ENCODE results near the gene KCTD16.

The KCTD16 gene

GRCh38 chr5:144170276-144171024 lies at the start of gene KCTD16, which contains the start of gene YIPF5:
Gene KCTD16 (plus strand): TSS chr5:144170873.
Gene YIPF5 (minus strand): TSS chr5:144170659. CDS start chr5:144169955, 704 bp downstream.
- Histone ChIP-seq H3K4me3 (peak within 1 kb of the TSS; percentile 81), H3K9me3 (no peaks in the 10 kb centered on the region), H3K4me1 (peaks cover 15% of the 10 kb centered on the region), H3K27me3 (ENCODE audit: low read depth) (no peaks in the 10 kb centered on the region; the same call in 1 of the 2 replicates), H3K36me3 (replicated peaks) (peaks cover 9% of the 10 kb centered on the region; the same call in 1 of the 2 replicates)
- peak; percentile 95 to 96 for DNase-seq (ENCODE audit: low spot score in 2 of 2)
- in situ Hi-C loops (cut with MboI; ENCODE audit: low sequenced_read_pairs): no loop called here

GRCh38 chr5:144121577-144121976 lies 49.1 kb upstream of the KCTD16 start:
- DNase-seq (ENCODE audit: low spot score in 2 of 2): no peak
- H3K36me3 ChIP-seq (replicated peaks): no peaks in the 10 kb centered on the region
- in situ Hi-C loops (cut with MboI; ENCODE audit: low sequenced_read_pairs): no loop called here
- no peaks in the 10 kb centered on the region for H3K27me3 ChIP-seq (ENCODE audit: low read depth)
- H3K4me3 ChIP-seq: no peak overlapping the region
- H3K9me3 ChIP-seq: no peaks in the 10 kb centered on the region
- peaks cover 8% of the 10 kb centered on the region for H3K4me1 ChIP-seq

- no peaks in the 10 kb centered on the region for H3K9me3 ChIP-seq
- in situ Hi-C loops (cut with MboI; ENCODE audit: low sequenced_read_pairs): no loop called here
- H3K4me3 ChIP-seq: no peak overlapping the region
- H3K27me3 ChIP-seq (ENCODE audit: low read depth): no peaks in the 10 kb centered on the region
- DNase-seq (ENCODE audit: low spot score in 2 of 2): no peak
- peaks cover 8% of the 10 kb centered on the region for H3K4me1 ChIP-seq
- H3K36me3 ChIP-seq (replicated peaks): no peaks in the 10 kb centered on the region
Measured at GRCh38 chr5:144122081-144122480, 48.6 kb upstream of the KCTD16 start.

- Histone ChIP-seq H3K27me3 (ENCODE audit: low read depth) (no peaks in the 10 kb centered on the region), H3K36me3 (replicated peaks) (no peaks in the 10 kb centered on the region), H3K4me3 (no peak overlapping the region), H3K9me3 (no peaks in the 10 kb centered on the region), H3K4me1 (peaks cover 8% of the 10 kb centered on the region)
- DNase-seq (ENCODE audit: low spot score in 2 of 2): no peak
- in situ Hi-C loops (cut with MboI; ENCODE audit: low sequenced_read_pairs): no loop called here
Measured at GRCh38 chr5:144122641-144123040, 48.0 kb upstream of the KCTD16 start.

- no peak overlapping the region for H3K4me3 ChIP-seq
- H3K36me3 ChIP-seq (replicated peaks): no peaks in the 10 kb centered on the region
- H3K4me1 ChIP-seq: peaks cover 8% of the 10 kb centered on the region
- in situ Hi-C loops (cut with MboI; ENCODE audit: low sequenced_read_pairs): no loop called here
- no peaks in the 10 kb centered on the region for H3K27me3 ChIP-seq (ENCODE audit: low read depth)
- DNase-seq (ENCODE audit: low spot score in 2 of 2): peak; percentile 9 to 22
- H3K9me3 ChIP-seq: no peaks in the 10 kb centered on the region
Measured at GRCh38 chr5:144125163-144125726, 45.4 kb upstream of the KCTD16 start.

- no peak for DNase-seq (ENCODE audit: low spot score in 2 of 2)
- Histone ChIP-seq H3K4me3 (no peak overlapping the region), H3K9me3 (no peaks in the 10 kb centered on the region), H3K4me1 (peaks cover 8% of the 10 kb centered on the region), H3K36me3 (replicated peaks) (no peaks in the 10 kb centered on the region), H3K27me3 (ENCODE audit: low read depth) (no peaks in the 10 kb centered on the region; the same call in 1 of the 2 replicates)
- in situ Hi-C loops (cut with MboI; ENCODE audit: low sequenced_read_pairs): no loop called here
Measured at GRCh38 chr5:144126707-144127106, 44.0 kb upstream of the KCTD16 start.

- no peak for DNase-seq (ENCODE audit: low spot score in 2 of 2)
- in situ Hi-C loops (cut with MboI; ENCODE audit: low sequenced_read_pairs): no loop called here
Measured at GRCh38 chr5:144128844-144129243, 41.8 kb upstream of the KCTD16 start.

GRCh38 chr5:144130306-144130705 lies 40.4 kb upstream of the KCTD16 start:
- H3K4me1 ChIP-seq: peaks cover under 1% of the 10 kb centered on the region
- H3K27me3 ChIP-seq (ENCODE audit: low read depth): no peaks in the 10 kb centered on the region; the same call in 1 of the 2 replicates
- in situ Hi-C loops (cut with MboI; ENCODE audit: low sequenced_read_pairs): no loop called here
- no peak overlapping the region for H3K4me3 ChIP-seq
- no peak for DNase-seq (ENCODE audit: low spot score in 2 of 2)
- no peaks in the 10 kb centered on the region for H3K36me3 ChIP-seq (replicated peaks)
- no peaks in the 10 kb centered on the region for H3K9me3 ChIP-seq

More at GRCh38 chr5:144128844-144129243, 41.8 kb upstream of the KCTD16 start:
- H3K9me3 ChIP-seq: no peaks in the 10 kb centered on the region
- H3K4me3 ChIP-seq: no peak overlapping the region
- no peaks in the 10 kb centered on the region for H3K36me3 ChIP-seq (replicated peaks)
- H3K4me1 ChIP-seq: peaks cover 8% of the 10 kb centered on the region
- no peaks in the 10 kb centered on the region; the same call in 1 of the 2 replicates for H3K27me3 ChIP-seq (ENCODE audit: low read depth)

GRCh38 chr5:144131261-144131660 lies 39.4 kb upstream of the KCTD16 start:
- DNase-seq (ENCODE audit: low spot score in 2 of 2): no peak
- in situ Hi-C loops (cut with MboI; ENCODE audit: low sequenced_read_pairs): no loop called here
- Histone ChIP-seq H3K36me3 (replicated peaks) (no peaks in the 10 kb centered on the region), H3K9me3 (no peaks in the 10 kb centered on the region), H3K4me1 (no peaks in the 10 kb centered on the region), H3K4me3 (no peak overlapping the region), H3K27me3 (ENCODE audit: low read depth) (no peaks in the 10 kb centered on the region; the same call in 1 of the 2 replicates)

- no peaks in the 10 kb centered on the region for H3K4me1 ChIP-seq
- no peaks in the 10 kb centered on the region for H3K36me3 ChIP-seq (replicated peaks)
- DNase-seq (ENCODE audit: low spot score in 2 of 2): no peak
- no peak overlapping the region for H3K4me3 ChIP-seq
- no peaks in the 10 kb centered on the region for H3K9me3 ChIP-seq
- in situ Hi-C loops (cut with MboI; ENCODE audit: low sequenced_read_pairs): no loop called here
- H3K27me3 ChIP-seq (ENCODE audit: low read depth): peaks cover 2% of the 10 kb centered on the region
Measured at GRCh38 chr5:144133050-144133633, 37.5 kb upstream of the KCTD16 start.

GRCh38 chr5:144134194-144134826 lies 36.4 kb upstream of the KCTD16 start:
- H3K27me3 ChIP-seq (ENCODE audit: low read depth): peaks cover 8% of the 10 kb centered on the region
- DNase-seq (ENCODE audit: low spot score in 2 of 2): no peak
- in situ Hi-C loops (cut with MboI; ENCODE audit: low sequenced_read_pairs): no loop called here
- H3K9me3 ChIP-seq: no peaks in the 10 kb centered on the region
- H3K4me3 ChIP-seq: no peak overlapping the region
- no peaks in the 10 kb centered on the region for H3K36me3 ChIP-seq (replicated peaks)
- no peaks in the 10 kb centered on the region for H3K4me1 ChIP-seq

- Histone ChIP-seq H3K4me3 (no peak overlapping the region), H3K36me3 (replicated peaks) (no peaks in the 10 kb centered on the region), H3K4me1 (no peaks in the 10 kb centered on the region), H3K27me3 (ENCODE audit: low read depth) (peaks cover 8% of the 10 kb centered on the region), H3K9me3 (no peaks in the 10 kb centered on the region)
- DNase-seq (ENCODE audit: low spot score in 2 of 2): no peak
- in situ Hi-C loops (cut with MboI; ENCODE audit: low sequenced_read_pairs): no loop called here
Measured at GRCh38 chr5:144135113-144135762, 35.4 kb upstream of the KCTD16 start.

GRCh38 chr5:144139586-144139985 lies 31.1 kb upstream of the KCTD16 start:
- no peaks in the 10 kb centered on the region for H3K9me3 ChIP-seq
- no peaks in the 10 kb centered on the region for H3K36me3 ChIP-seq (replicated peaks)
- DNase-seq (ENCODE audit: low spot score in 2 of 2): no peak
- peaks cover 8% of the 10 kb centered on the region for H3K27me3 ChIP-seq (ENCODE audit: low read depth)
- in situ Hi-C loops (cut with MboI; ENCODE audit: low sequenced_read_pairs): no loop called here
- H3K4me1 ChIP-seq: no peaks in the 10 kb centered on the region
- H3K4me3 ChIP-seq: no peak overlapping the region
